Measurements from ENCODE around the gene INSYN1.

INSYN1 gene

GRCh38 chr15:73750438-73750837 lies 2.7 kb downstream of the INSYN1 start:
- TF ChIP-seq CTCF (IDR thresholded peaks at IDR 0.05; ENCODE audit: control extremely low read depth, extremely low read depth, low read depth, missing control alignments) = no peak
- DNase-seq (ENCODE audit: extremely low spot score) = no peak
- ChIA-PET CTCF (no interaction called here), POLR2A (no interaction called here)

- CTCF ChIA-PET = no interaction called here
- POLR2A ChIA-PET = no interaction called here
- DNase-seq (ENCODE audit: extremely low spot score) = no peak
- no peak for TF ChIP-seq CTCF (IDR thresholded peaks at IDR 0.05; ENCODE audit: control extremely low read depth, extremely low read depth, low read depth, missing control alignments)
Observed at GRCh38 chr15:73749971-73750370, 3.2 kb downstream of the INSYN1 start.

- CTCF ChIA-PET = no interaction called here
Observed at GRCh38 chr15:73749533-73749932, 3.6 kb downstream of the INSYN1 start.

GRCh38 chr15:73748730-73749129 lies 4.4 kb downstream of the INSYN1 start:
- CTCF ChIA-PET = no interaction called here
- POLR2A ChIA-PET = no interaction called here
- no peak for TF ChIP-seq CTCF (IDR thresholded peaks at IDR 0.05; ENCODE audit: control extremely low read depth, extremely low read depth, low read depth, missing control alignments)
- DNase-seq (ENCODE audit: extremely low spot score) = no peak

More at GRCh38 chr15:73749533-73749932, 3.6 kb downstream of the INSYN1 start:
- POLR2A ChIA-PET = no interaction called here
- no peak for DNase-seq (ENCODE audit: extremely low spot score)
- TF ChIP-seq CTCF (IDR thresholded peaks at IDR 0.05; ENCODE audit: control extremely low read depth, extremely low read depth, low read depth, missing control alignments) = no peak

GRCh38 chr15:73747847-73748590 lies 5.1 kb downstream of the INSYN1 start:
- TF ChIP-seq CTCF (IDR thresholded peaks at IDR 0.05; ENCODE audit: control extremely low read depth, extremely low read depth, low read depth, missing control alignments) = no peak
- no peak for DNase-seq (ENCODE audit: extremely low spot score)
- ChIA-PET POLR2A (no interaction called here), CTCF (no interaction called here)

GRCh38 chr15:73746883-73747282 lies 6.3 kb downstream of the INSYN1 start:
- no peak for DNase-seq (ENCODE audit: extremely low spot score)
- CTCF ChIA-PET = no interaction called here
- TF ChIP-seq CTCF (IDR thresholded peaks at IDR 0.05; ENCODE audit: control extremely low read depth, extremely low read depth, low read depth, missing control alignments) = no peak
- POLR2A ChIA-PET = no interaction called here

Measured in GM10248 (cell line).